ENCODE data around the gene SMC5.

Gene SMC5

GRCh38 chr9:70382709-70383605 lies 124.2 kb downstream of the SMC5 start:
- no peak for TF ChIP-seq CTCF (IDR thresholded peaks at IDR 0.05)
- TF ChIP-seq ZFX (IDR thresholded peaks at IDR 0.05; ENCODE audit: borderline replicate concordance), result no peak

GRCh38 chr9:70385426-70385825 lies 126.6 kb downstream of the SMC5 start:
- H3K27ac ChIP-seq, result no peak overlapping the region
- TF ChIP-seq CTCF (IDR thresholded peaks at IDR 0.05) (no peak), ZFX (IDR thresholded peaks at IDR 0.05; ENCODE audit: borderline replicate concordance) (no peak)

More at GRCh38 chr9:70382709-70383605, 124.2 kb downstream of the SMC5 start:
- H3K27ac ChIP-seq, result no peak overlapping the region

GRCh38 chr9:70387663-70388062 lies 128.9 kb downstream of the SMC5 start:
- no peak for TF ChIP-seq CTCF (IDR thresholded peaks at IDR 0.05)
- no peak for TF ChIP-seq ZFX (IDR thresholded peaks at IDR 0.05; ENCODE audit: borderline replicate concordance)
- H3K27ac ChIP-seq, result no peak overlapping the region

GRCh38 chr9:70389188-70389587 lies 130.4 kb downstream of the SMC5 start:
- TF ChIP-seq ZFX (IDR thresholded peaks at IDR 0.05; ENCODE audit: borderline replicate concordance) (no peak), CTCF (IDR thresholded peaks at IDR 0.05) (no peak)
- no peak overlapping the region for H3K27ac ChIP-seq

GRCh38 chr9:70389621-70390266 lies 131.0 kb downstream of the SMC5 start:
- no peak for TF ChIP-seq ZFX (IDR thresholded peaks at IDR 0.05; ENCODE audit: borderline replicate concordance)
- no peak for TF ChIP-seq CTCF (IDR thresholded peaks at IDR 0.05)
- no peak overlapping the region for H3K27ac ChIP-seq

- TF ChIP-seq CTCF (IDR thresholded peaks at IDR 0.05) (no peak), ZFX (IDR thresholded peaks at IDR 0.05; ENCODE audit: borderline replicate concordance) (no peak)
- no peak overlapping the region for H3K27ac ChIP-seq
These were observed 132.2 kb downstream of the SMC5 start for GRCh38 chr9:70390933-70391341.

- H3K27ac ChIP-seq, result no peak overlapping the region
- TF ChIP-seq CTCF (IDR thresholded peaks at IDR 0.05) (peak; percentile 38), ZFX (IDR thresholded peaks at IDR 0.05; ENCODE audit: borderline replicate concordance) (no peak)
These were observed 133.4 kb downstream of the SMC5 start for GRCh38 chr9:70392189-70392588.

Data from 22Rv1 (cell line).